ENCODE results near the gene C1orf74.

C1orf74 gene

GRCh38 chr1:209768354-209768774 is 16.0 kb downstream of the C1orf74 start:
- DNase-seq = no peak
- Histone ChIP-seq H3K23ac (ENCODE audit: low read length) (no peak overlapping the region), H3K79me2 (ENCODE audit: control insufficient read depth, insufficient read depth, low read length) (no peaks in the 10 kb centered on the region), H2AK5ac (ENCODE audit: low read length) (no peak overlapping the region), H4K8ac (ENCODE audit: low read depth, low read length) (no peak overlapping the region), H3K36me3 (ENCODE audit: control insufficient read depth, insufficient read depth, low read length) (no peaks in the 10 kb centered on the region), H2BK15ac (replicated peaks; ENCODE audit: low read depth) (no peak overlapping the region), H3K79me1 (ENCODE audit: low read length) (no peaks in the 10 kb centered on the region), H3K4ac (ENCODE audit: low read depth, low read length) (no peak overlapping the region), H3K27me3 (ENCODE audit: insufficient read depth, low read length, poor library complexity) (no peaks in the 10 kb centered on the region), H3K56ac (ENCODE audit: low read length) (no peak overlapping the region), H3K18ac (ENCODE audit: low read length) (no peak overlapping the region), H2BK5ac (ENCODE audit: low read length) (no peak overlapping the region), H3K9ac (ENCODE audit: low read length) (no peak overlapping the region), H3K4me1 (ENCODE audit: control insufficient read depth, low read depth, low read length) (peaks cover 5% of the 10 kb centered on the region), H3K4me3 (ENCODE audit: low read length) (no peak overlapping the region), H4K5ac (ENCODE audit: low read length) (no peak overlapping the region), H2BK120ac (ENCODE audit: low read depth, low read length) (no peak overlapping the region), H3K27ac (ENCODE audit: low read depth, low read length) (no peak overlapping the region), H3K4me2 (ENCODE audit: low read length) (no peak overlapping the region)
- no CpG with 5 or more reads among the region's 9 CpGs for WGBS (ENCODE audit: extremely low coverage, insufficient coverage, low lambda C conversion rate)

DNA sequence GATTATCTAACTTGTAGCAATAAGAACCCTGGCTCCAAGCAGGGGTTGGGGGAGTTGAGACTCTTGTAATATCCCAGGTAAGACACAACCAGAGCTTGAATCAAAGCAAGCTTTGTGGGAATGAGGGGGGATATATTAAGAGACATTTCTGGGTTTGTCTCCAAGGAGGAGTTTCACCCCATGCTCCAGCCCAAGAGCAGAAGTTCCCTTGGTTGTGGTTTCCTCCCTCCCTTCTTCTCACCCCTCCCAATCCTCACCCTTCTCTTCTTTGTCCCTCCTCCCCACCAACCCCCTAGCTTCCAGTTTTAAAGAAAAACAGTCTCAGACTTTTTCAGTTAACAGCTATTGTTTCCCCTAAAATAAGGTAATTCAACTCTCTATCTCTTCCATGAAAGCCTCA is 16.7 kb downstream of the C1orf74 start:
- no peak overlapping the region for H2BK120ac ChIP-seq (ENCODE audit: low read depth, low read length)
- no peaks in the 10 kb centered on the region for H3K79me2 ChIP-seq (ENCODE audit: control insufficient read depth, insufficient read depth, low read length)
- no peak overlapping the region for H3K56ac ChIP-seq (ENCODE audit: low read length)
- H2BK15ac ChIP-seq (replicated peaks; ENCODE audit: low read depth) = no peak overlapping the region
- H3K79me1 ChIP-seq (ENCODE audit: low read length) = no peaks in the 10 kb centered on the region
- H3K36me3 ChIP-seq (ENCODE audit: control insufficient read depth, insufficient read depth, low read length) = no peaks in the 10 kb centered on the region
- no peak overlapping the region for H4K8ac ChIP-seq (ENCODE audit: low read depth, low read length)
- H3K18ac ChIP-seq (ENCODE audit: low read length) = no peak overlapping the region
- DNase-seq = no peak
- no peak overlapping the region for H3K4me3 ChIP-seq (ENCODE audit: low read length)
- no peak overlapping the region for H4K5ac ChIP-seq (ENCODE audit: low read length)
- no peak overlapping the region for H3K4me2 ChIP-seq (ENCODE audit: low read length)
- no peak overlapping the region for H3K4ac ChIP-seq (ENCODE audit: low read depth, low read length)
- no peak overlapping the region for H3K23ac ChIP-seq (ENCODE audit: low read length)
- H2BK5ac ChIP-seq (ENCODE audit: low read length) = no peak overlapping the region
- H3K9ac ChIP-seq (ENCODE audit: low read length) = no peak overlapping the region
- H3K27ac ChIP-seq (ENCODE audit: low read depth, low read length) = no peak overlapping the region
- peaks cover 5% of the 10 kb centered on the region for H3K4me1 ChIP-seq (ENCODE audit: control insufficient read depth, low read depth, low read length)
- no peaks in the 10 kb centered on the region for H3K27me3 ChIP-seq (ENCODE audit: insufficient read depth, low read length, poor library complexity)
- no peak overlapping the region for H2AK5ac ChIP-seq (ENCODE audit: low read length)

- Histone ChIP-seq H3K23ac (ENCODE audit: low read length) (no peak overlapping the region), H3K27me3 (ENCODE audit: insufficient read depth, low read length, poor library complexity) (no peaks in the 10 kb centered on the region), H3K4me2 (ENCODE audit: low read length) (no peak overlapping the region), H3K79me2 (ENCODE audit: control insufficient read depth, insufficient read depth, low read length) (no peaks in the 10 kb centered on the region), H4K5ac (ENCODE audit: low read length) (no peak overlapping the region), H2BK15ac (replicated peaks; ENCODE audit: low read depth) (no peak overlapping the region), H3K18ac (ENCODE audit: low read length) (no peak overlapping the region), H2BK120ac (ENCODE audit: low read depth, low read length) (no peak overlapping the region), H3K4me3 (ENCODE audit: low read length) (no peak overlapping the region), H3K4me1 (ENCODE audit: control insufficient read depth, low read depth, low read length) (peaks cover 5% of the 10 kb centered on the region), H3K36me3 (ENCODE audit: control insufficient read depth, insufficient read depth, low read length) (no peaks in the 10 kb centered on the region), H3K56ac (ENCODE audit: low read length) (no peak overlapping the region), H2BK5ac (ENCODE audit: low read length) (no peak overlapping the region), H3K79me1 (ENCODE audit: low read length) (no peaks in the 10 kb centered on the region), H2AK5ac (ENCODE audit: low read length) (no peak overlapping the region), H3K4ac (ENCODE audit: low read depth, low read length) (no peak overlapping the region), H3K27ac (ENCODE audit: low read depth, low read length) (no peak overlapping the region), H4K8ac (ENCODE audit: low read depth, low read length) (no peak overlapping the region), H3K9ac (ENCODE audit: low read length) (no peak overlapping the region)
- DNase-seq = no peak
Observed at GRCh38 chr1:209767096-209767495, 17.3 kb downstream of the C1orf74 start.

GRCh38 chr1:209766051-209766450 is 18.3 kb downstream of the C1orf74 start:
- no peaks in the 10 kb centered on the region for H3K79me2 ChIP-seq (ENCODE audit: control insufficient read depth, insufficient read depth, low read length)
- H4K8ac ChIP-seq (ENCODE audit: low read depth, low read length) = no peak overlapping the region
- H3K9ac ChIP-seq (ENCODE audit: low read length) = no peak overlapping the region
- no peak overlapping the region for H3K56ac ChIP-seq (ENCODE audit: low read length)
- H3K79me1 ChIP-seq (ENCODE audit: low read length) = no peaks in the 10 kb centered on the region
- no peak overlapping the region for H3K23ac ChIP-seq (ENCODE audit: low read length)
- no peak overlapping the region for H3K4me2 ChIP-seq (ENCODE audit: low read length)
- no peak overlapping the region for H2BK15ac ChIP-seq (replicated peaks; ENCODE audit: low read depth)
- H2AK5ac ChIP-seq (ENCODE audit: low read length) = no peak overlapping the region
- H3K27me3 ChIP-seq (ENCODE audit: insufficient read depth, low read length, poor library complexity) = no peaks in the 10 kb centered on the region
- no peak overlapping the region for H2BK5ac ChIP-seq (ENCODE audit: low read length)
- no peak overlapping the region for H3K4me3 ChIP-seq (ENCODE audit: low read length)
- no peak overlapping the region for H2BK120ac ChIP-seq (ENCODE audit: low read depth, low read length)
- H3K36me3 ChIP-seq (ENCODE audit: control insufficient read depth, insufficient read depth, low read length) = no peaks in the 10 kb centered on the region
- H3K4ac ChIP-seq (ENCODE audit: low read depth, low read length) = no peak overlapping the region
- no peak for DNase-seq
- no CpG with 5 or more reads among the region's 2 CpGs for WGBS (ENCODE audit: extremely low coverage, insufficient coverage, low lambda C conversion rate)
- H3K27ac ChIP-seq (ENCODE audit: low read depth, low read length) = no peak overlapping the region
- peaks cover 5% of the 10 kb centered on the region for H3K4me1 ChIP-seq (ENCODE audit: control insufficient read depth, low read depth, low read length)
- no peak overlapping the region for H4K5ac ChIP-seq (ENCODE audit: low read length)
- no peak overlapping the region for H3K18ac ChIP-seq (ENCODE audit: low read length)

DNA sequence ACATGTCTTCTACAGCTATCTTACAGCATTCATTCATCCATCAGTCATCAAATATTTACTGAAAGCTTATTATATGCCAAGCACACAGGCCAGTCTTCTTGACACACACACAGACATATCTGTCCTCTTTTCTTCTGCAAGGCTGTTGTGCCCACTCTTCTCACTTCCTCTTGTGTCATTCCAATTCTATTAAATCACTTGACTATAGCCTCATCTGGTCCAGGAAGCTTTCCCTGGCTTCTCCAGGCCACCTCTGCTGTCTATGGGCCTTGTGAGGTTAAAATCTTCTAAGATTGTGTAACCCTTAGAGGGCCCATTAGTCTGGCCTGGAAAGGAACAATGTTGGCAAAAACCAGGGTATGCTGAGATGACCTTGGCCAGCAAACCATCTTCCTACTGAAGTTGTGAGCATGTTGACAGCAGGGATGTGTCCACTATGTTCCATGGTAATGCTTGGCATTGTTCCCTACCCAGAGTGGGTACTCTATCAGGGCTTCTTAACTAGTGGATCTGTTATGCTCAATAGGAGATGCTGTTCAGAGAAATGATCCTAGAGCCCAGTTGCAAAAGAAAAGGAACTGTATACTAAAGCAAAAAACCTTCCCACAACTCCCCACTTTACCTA is 23.2 kb downstream of the C1orf74 start:
- Histone ChIP-seq H3K27me3 (ENCODE audit: insufficient read depth, low read length, poor library complexity) (no peaks in the 10 kb centered on the region), H3K36me3 (ENCODE audit: control insufficient read depth, insufficient read depth, low read length) (no peaks in the 10 kb centered on the region), H4K8ac (ENCODE audit: low read depth, low read length) (no peak overlapping the region), H2BK15ac (replicated peaks; ENCODE audit: low read depth) (no peak overlapping the region), H3K27ac (ENCODE audit: low read depth, low read length) (no peak overlapping the region), H3K23ac (ENCODE audit: low read length) (no peak overlapping the region), H3K4me3 (ENCODE audit: low read length) (no peak overlapping the region), H3K56ac (ENCODE audit: low read length) (no peak overlapping the region), H4K5ac (ENCODE audit: low read length) (no peak overlapping the region), H3K4ac (ENCODE audit: low read depth, low read length) (no peak overlapping the region), H2BK120ac (ENCODE audit: low read depth, low read length) (no peak overlapping the region), H3K4me1 (ENCODE audit: control insufficient read depth, low read depth, low read length) (no peaks in the 10 kb centered on the region), H3K79me1 (ENCODE audit: low read length) (no peaks in the 10 kb centered on the region), H3K9ac (ENCODE audit: low read length) (no peak overlapping the region), H3K4me2 (ENCODE audit: low read length) (no peak overlapping the region), H3K18ac (ENCODE audit: low read length) (no peak overlapping the region), H2BK5ac (ENCODE audit: low read length) (no peak overlapping the region), H3K79me2 (ENCODE audit: control insufficient read depth, insufficient read depth, low read length) (no peaks in the 10 kb centered on the region), H2AK5ac (ENCODE audit: low read length) (no peak overlapping the region)
- DNase-seq = no peak

GRCh38 chr1:209759829-209760359 is 24.5 kb downstream of the C1orf74 start:
- no peak overlapping the region for H3K27ac ChIP-seq (ENCODE audit: low read depth, low read length)
- no peaks in the 10 kb centered on the region for H3K36me3 ChIP-seq (ENCODE audit: control insufficient read depth, insufficient read depth, low read length)
- H3K79me1 ChIP-seq (ENCODE audit: low read length) = no peaks in the 10 kb centered on the region
- no CpG with 5 or more reads among the region's 12 CpGs for whole genome bisulfite sequencing (ENCODE audit: extremely low coverage, insufficient coverage, low lambda C conversion rate)
- no peak overlapping the region for H2BK15ac ChIP-seq (replicated peaks; ENCODE audit: low read depth)
- no peak overlapping the region for H2BK120ac ChIP-seq (ENCODE audit: low read depth, low read length)
- no peak overlapping the region for H3K4me3 ChIP-seq (ENCODE audit: low read length)
- H3K56ac ChIP-seq (ENCODE audit: low read length) = no peak overlapping the region
- H3K27me3 ChIP-seq (ENCODE audit: insufficient read depth, low read length, poor library complexity) = no peaks in the 10 kb centered on the region
- H3K18ac ChIP-seq (ENCODE audit: low read length) = no peak overlapping the region
- no peak overlapping the region for H3K4ac ChIP-seq (ENCODE audit: low read depth, low read length)
- H3K4me2 ChIP-seq (ENCODE audit: low read length) = no peak overlapping the region
- H3K23ac ChIP-seq (ENCODE audit: low read length) = no peak overlapping the region
- H4K5ac ChIP-seq (ENCODE audit: low read length) = no peak overlapping the region
- H2AK5ac ChIP-seq (ENCODE audit: low read length) = no peak overlapping the region
- H3K4me1 ChIP-seq (ENCODE audit: control insufficient read depth, low read depth, low read length) = no peaks in the 10 kb centered on the region
- H3K9ac ChIP-seq (ENCODE audit: low read length) = no peak overlapping the region
- no peak overlapping the region for H4K8ac ChIP-seq (ENCODE audit: low read depth, low read length)
- no peaks in the 10 kb centered on the region for H3K79me2 ChIP-seq (ENCODE audit: control insufficient read depth, insufficient read depth, low read length)
- no peak for DNase-seq
- H2BK5ac ChIP-seq (ENCODE audit: low read length) = no peak overlapping the region

All from mesendoderm (in vitro differentiated cells).